K562 (cell line): Measurements from ENCODE around the gene COL23A1. TPM values are rescaled to one million over a fixed set of nuclear protein-coding genes. Genes with fewer than 3 reads are reported as not detected.
A peak's percentile ranks its signal among the peaks of the same experiment; 100 is the strongest.

Experiments used
- ATAC-seq: fragments of 200-7000 bp; cut with Tn5 transposase; 3 replicates; pipeline ENCODE4 v1.9.1; 2020; ENCODE audit warnings: moderate library complexity
- BruUV-seq: library from RNA; stranded (reverse); fragments of 400-500 nt; replicated peaks from 2 replicates; lab custom pipeline; 2021; lab: Mats Ljungman, UMichigan
- CTCF ChIA-PET: fragments of 300-600 bp; formaldehyde crosslinking; extraction: SDS; loops from one replicate; lab custom pipeline; 2021; ENCODE audit warnings: low intra/inter-chr PET ratio; lab: Yijun Ruan, JAX
- POLR2A ChIA-PET: fragments of 300-600, 350-650 bp; sonication (Branson Sonifier 250); formaldehyde crosslinking; extraction: SDS; loops from one replicate; lab custom pipeline; 2021; ENCODE audit warnings: antibody characterized with exemption, inconsistent platforms; lab: Yijun Ruan, JAX
- DNase-seq, 4 experiments: peaks; one replicate each; pipeline versions ENCODE4 v3.0.0 to v3.0.0-alpha.2; 2011 to 2018; ENCODE audit warnings: low spot score in 3 of 4, mixed read lengths in 3 of 4; ENCODE audit errors: extremely low read depth in 1 of 4
- FAIRE-seq: peaks from 2 replicates; lab custom pipeline; 2011; peaks lifted over from hg19 to GRCh38; lab: Jason Lieb, UNC
- H2AFZ ChIP-seq: 2 replicates; pipeline ENCODE4 v1.6.0; 2011; ENCODE audit warnings: low read depth, low read length, control low read depth, inconsistent platforms
- H3K27ac ChIP-seq: fragments of 200-600 bp; 3 replicates; pipeline ENCODE4 v1.8.0; 2011; ENCODE audit warnings: low read depth, mild to moderate bottlenecking, control low read depth, inconsistent platforms, low read length, moderate library complexity, mixed read lengths; ENCODE audit errors: extremely low read depth
- H3K27me3 ChIP-seq, 2 experiments: fragments of 300-600 bp in 1 of 2; 2 replicates in 1 of 2; 3 replicates in 1 of 2; pipeline versions ENCODE4 v1.6.0 to v1.8.0; 2011; ENCODE audit warnings: inconsistent platforms in 2 of 2, low read length in 2 of 2, mild to moderate bottlenecking in 1 of 2, mixed read lengths in 1 of 2, moderate library complexity in 1 of 2; ENCODE audit not compliant: control insufficient read depth in 2 of 2, insufficient read depth in 2 of 2
- H3K36me3 ChIP-seq: fragments of 300-600 bp; 3 replicates; pipeline ENCODE4 v1.8.0; 2011; ENCODE audit warnings: mild to moderate bottlenecking, low read length, inconsistent platforms; ENCODE audit not compliant: control insufficient read depth, insufficient read depth
- H3K4me1 ChIP-seq, 2 experiments: fragments of 200-600 bp in 1 of 2; replicated peaks in 1 of 2; 2 replicates in 1 of 2; 3 replicates in 1 of 2; pipeline versions ENCODE4 v1.5.1 to v1.8.0; 2011; ENCODE audit warnings: inconsistent platforms in 2 of 2, low read length in 2 of 2, mild to moderate bottlenecking in 1 of 2, mixed read lengths in 1 of 2, moderate library complexity in 1 of 2; ENCODE audit not compliant: control insufficient read depth in 2 of 2, insufficient read depth in 2 of 2
- H3K4me2 ChIP-seq: 2 replicates; pipeline ENCODE4 v1.6.1; 2011; ENCODE audit warnings: low read length, control low read depth, inconsistent platforms, mixed read lengths; ENCODE audit not compliant: insufficient read depth
- H3K4me3 ChIP-seq: fragments of 200-600 bp; sonication (generic), shearing (Covaris generic); 2 replicates; pipeline ENCODE4 v1.5.1; 2016; ENCODE audit warnings: control low read depth, inconsistent platforms
- H3K79me2 ChIP-seq: fragments of 200-600 bp; 3 replicates; pipeline ENCODE4 v1.8.0; 2011; ENCODE audit warnings: low read length, inconsistent platforms; ENCODE audit not compliant: control insufficient read depth, insufficient read depth
- H3K9ac ChIP-seq, 2 experiments: 2 replicates each; pipeline versions ENCODE4 v1.6.0 to v1.6.1; 2011; ENCODE audit warnings: low read depth in 2 of 2, low read length in 2 of 2, control low read depth in 1 of 2, inconsistent platforms in 1 of 2, mild to moderate bottlenecking in 1 of 2, mixed read lengths in 1 of 2; ENCODE audit not compliant: insufficient read depth in 1 of 2
- H3K9me1 ChIP-seq: one replicate; pipeline ENCODE4 v1.6.0; 2011; ENCODE audit warnings: inconsistent platforms, mild to moderate bottlenecking, low read length, moderate library complexity; ENCODE audit not compliant: control insufficient read depth, insufficient read depth
- H3K9me3 ChIP-seq: replicated peaks from 2 replicates; pipeline ENCODE4 v1.5.1; 2011; ENCODE audit warnings: low read depth, low read length, inconsistent platforms; ENCODE audit not compliant: control insufficient read depth, insufficient read depth
- H4K20me1 ChIP-seq: replicated peaks from 2 replicates; pipeline ENCODE4 v1.6.1; 2011; ENCODE audit warnings: low read length, inconsistent platforms, mixed read lengths; ENCODE audit not compliant: control insufficient read depth, insufficient read depth
- CREB3 ChIP-seq: fragments of 450-650 bp; conservative IDR thresholded peaks from 2 replicates; pipeline ENCODE4 v1.6.1; 2016; ENCODE audit warnings: missing genetic modification characterization, low read depth, mild to moderate bottlenecking, missing compliant biosample characterization, moderate library complexity
- FOXA3 ChIP-seq, 2 experiments: fragments of 450-650 bp in 1 of 2; sonication (generic) in 1 of 2; formaldehyde crosslinking; IDR thresholded peaks in 1 of 2; conservative IDR thresholded peaks in 1 of 2; 2 replicates each; pipeline versions ENCODE4 v1.4.0 to v1.8.0; 2020 to 2022; ENCODE audit warnings: mild to moderate bottlenecking in 2 of 2, missing genetic modification reagents in 1 of 2
- HSF4 ChIP-seq: fragments of 250-450 bp; sonication (Bioruptor Pico); IDR thresholded peaks from 2 replicates; pipeline ENCODE4 v2.1.2; 2022; ENCODE audit warnings: mild to moderate bottlenecking, moderate library complexity, borderline replicate concordance
- NCOA4 ChIP-seq: fragments of 450-650 bp; IDR thresholded peaks from 2 replicates; pipeline ENCODE4 v1.6.1; 2018; ENCODE audit warnings: mild to moderate bottlenecking; ENCODE audit not compliant: partially characterized antibody
- WGBS: fragments of 100-300 bp; shearing (Covaris generic); methylation state at CpG from one replicate; pipeline ENCODE4 v1.1.6; 2016; ENCODE audit warnings: low coverage, mixed read lengths; ENCODE audit not compliant: insufficient coverage; ENCODE audit errors: missing lambda C conversion rate; 5-methylcytosine and 5-hydroxymethylcytosine counted together
- in situ Hi-C: fragments of 300-500 bp; cut with MboI; formaldehyde crosslinking; loops from 4 replicates; pipeline ENCODE4 v1.15.0; 2018; ENCODE audit warnings: inconsistent platforms, mixed read lengths
- intact Hi-C: fragments of 100-400 bp; cut with micrococcal nuclease; formaldehyde crosslinking; loops from 2 replicates; pipeline ENCODE4 v1.14.2; 2022
- polyA plus RNA-seq, 8 experiments: library from polyadenylated mRNA; depleted of rRNA in 4 of 8; stranded (reverse) in 5 of 8; unstranded in 3 of 8; fragments of >200 nt; fragmentation: Nextera tagmentation in 2 of 8; fragmentation: Illumina TruSeq in 1 of 8; extraction: Ambion mirVana in 2 of 8; extraction: Trizol in 1 of 8; gene quantifications; 2 replicates each; pipeline versions ENCODE4 v1.2.1 to v1.2.3, GENCODE V29; 2011 to 2014; ENCODE audit warnings: inconsistent platforms in 1 of 8, missing spikeins in 1 of 8
- total RNA-seq, 7 experiments: library from RNA; depleted of rRNA in 6 of 7; stranded (reverse); fragments of >200 nt in 6 of 7; fragmentation: Illumina TruSeq in 2 of 7; extraction: Trizol in 2 of 7; gene quantifications; 2 replicates each; pipeline versions ENCODE4 v1.2.1 to v1.2.3, GENCODE V29; 2011 to 2021; ENCODE audit warnings: low replicate concordance in 1 of 7

COL23A1 gene
- total and polyA plus RNA-seq, 9 of the 15 experiments (the other 6 are each of a cell fraction or from before 2014, with no cell fraction given), result 0.09 TPM; not detected in 8

- in situ Hi-C loops, result no loop called here
- Histone ChIP-seq H4K20me1 (no peaks in the 10 kb centered on the region), H3K9me1 (no peaks in the 10 kb centered on the region), H3K79me2 (peaks cover 35% of the 10 kb centered on the region), H2AFZ (no peak overlapping the region), H3K4me2 (no peak overlapping the region), H3K9me3 (no peaks in the 10 kb centered on the region), H3K4me1 (peaks cover 19 to 40% of the 10 kb centered on the region in 2 experiments; a peak in 4 of 5 replicates), H3K27ac (no peak overlapping the region), H3K9ac (peak overlapping the region in 1 of 2 experiments; percentile 43; a peak in 1 of 4 replicates), H3K4me3 (no peak overlapping the region)
- no TSS peak for BruUV-seq
- no peak for ATAC-seq
- DNase-seq, result no peak
- no peak for FAIRE-seq
- CTCF ChIA-PET, result no interaction called here
- TF ChIP-seq NCOA4 (no peak), CREB3 (tag) (no peak), FOXA3 (CRISPR knock-in tag; conservative IDR thresholded peaks at IDR 0.05 in 1 of 2, IDR thresholded peaks at IDR 0.05 in 1 of 2) (no peak), HSF4 (no peak)
- TF ChIP-seq, all 486 proteins: peak for 0
- 95% methylated on average over 11 of the region's 11 CpGs for WGBS
- POLR2A ChIA-PET, result interaction anchor here (0.6 to 13.2 kb wide), 3 partner anchors 17 to 337 kb away, joined by 3 to 162 read pairs (median 13); partner anchors contain the start of gene HNRNPAB
- no peaks in the 10 kb centered on the region for H3K27me3 ChIP-seq
- peaks cover 71% of the 10 kb centered on the region for H3K36me3 ChIP-seq
- intact Hi-C loops, result no loop called here
Observed at GRCh38 chr5:178228609-178229008, 361.6 kb downstream of the COL23A1 start.
